ENCODE measurements around the gene P3H2. TPM values are rescaled to one million over a fixed set of nuclear protein-coding genes. Genes with fewer than 3 reads are reported as not detected.

The P3H2 gene
- total RNA-seq, 1 donor from 2014 or later = not detected

DNA sequence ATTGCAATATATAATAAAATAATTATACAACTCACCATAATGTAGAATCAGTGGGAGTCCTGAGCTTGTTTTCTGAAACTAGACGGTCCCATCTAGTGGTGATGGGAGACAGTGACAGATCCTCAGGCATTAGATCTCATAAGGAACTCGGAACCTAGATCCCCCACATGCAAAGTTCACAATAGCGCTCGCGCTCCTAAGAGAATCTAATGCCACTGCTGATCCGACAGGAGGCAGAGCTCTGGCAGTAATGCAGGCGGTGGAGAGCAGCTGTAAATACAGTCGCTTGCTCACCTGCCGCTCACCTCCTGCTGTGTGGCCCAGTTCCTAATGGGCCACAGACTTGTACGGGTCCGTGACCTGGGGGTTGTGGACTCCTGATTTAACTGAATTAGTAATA lies 87.8 kb downstream of the P3H2 start:
- DNase-seq (ENCODE audit: low spot score) = no peak
- Mint-ChIP-seq H3K27me3 (ENCODE audit: low read depth) (peaks cover 14% of the 10 kb centered on the region), H3K36me3 (ENCODE audit: low read depth) (no peaks in the 10 kb centered on the region), H3K4me1 (ENCODE audit: low read depth) (no peaks in the 10 kb centered on the region), H3K4me3 (ENCODE audit: low read depth) (no peak overlapping the region), H3K9me3 (no peaks in the 10 kb centered on the region), H3K27ac (no peak overlapping the region)
- intact Hi-C loops (cut with micrococcal nuclease) = no loop called here

DNA sequence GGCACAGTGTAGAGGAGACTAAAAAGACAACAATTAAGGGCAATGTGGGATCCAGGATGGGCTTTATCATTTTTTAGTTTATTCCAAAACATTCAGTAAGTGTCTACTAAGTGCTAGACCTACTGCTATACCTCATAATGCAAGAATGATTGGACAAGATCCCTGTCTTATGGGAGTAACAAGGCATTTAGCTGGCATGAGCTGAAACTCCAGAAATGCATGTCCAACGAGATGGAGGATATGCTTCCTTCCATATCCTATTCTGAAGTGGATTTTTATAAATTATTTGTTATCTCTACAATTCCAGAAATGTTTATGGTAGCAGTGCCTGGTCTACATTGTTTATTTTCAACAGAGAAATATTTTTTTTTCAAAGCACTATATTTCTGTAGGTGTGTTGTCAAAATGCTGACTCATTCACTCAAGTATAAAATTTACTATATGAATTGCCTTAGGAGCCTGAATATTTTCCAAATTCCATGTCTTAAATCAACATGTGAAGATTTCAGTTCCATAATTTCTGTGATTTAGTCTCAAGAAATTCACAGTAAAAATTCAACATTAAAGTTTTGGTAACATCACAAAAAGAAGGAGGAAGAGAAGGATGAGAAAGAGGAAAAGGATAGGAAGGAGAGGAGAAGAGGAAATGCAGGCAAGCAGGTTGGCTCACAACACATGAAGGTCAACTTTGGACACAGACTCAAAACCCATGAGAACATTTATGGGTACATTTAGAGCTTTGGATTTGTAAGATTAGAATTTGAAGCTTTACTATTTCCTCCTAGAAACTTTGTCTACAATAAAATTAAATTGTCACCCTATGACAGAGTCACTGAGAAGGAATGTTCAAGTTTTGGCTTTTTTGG lies 88.6 kb downstream of the P3H2 start:
- Mint-ChIP-seq H3K36me3 (ENCODE audit: low read depth) (no peaks in the 10 kb centered on the region), H3K4me3 (ENCODE audit: low read depth) (no peak overlapping the region), H3K27ac (no peak overlapping the region), H3K9me3 (no peaks in the 10 kb centered on the region), H3K27me3 (ENCODE audit: low read depth) (peaks cover 11% of the 10 kb centered on the region), H3K4me1 (ENCODE audit: low read depth) (no peaks in the 10 kb centered on the region)
- no peak for DNase-seq (ENCODE audit: low spot score)
- intact Hi-C loops (cut with micrococcal nuclease) = no loop called here

DNA sequence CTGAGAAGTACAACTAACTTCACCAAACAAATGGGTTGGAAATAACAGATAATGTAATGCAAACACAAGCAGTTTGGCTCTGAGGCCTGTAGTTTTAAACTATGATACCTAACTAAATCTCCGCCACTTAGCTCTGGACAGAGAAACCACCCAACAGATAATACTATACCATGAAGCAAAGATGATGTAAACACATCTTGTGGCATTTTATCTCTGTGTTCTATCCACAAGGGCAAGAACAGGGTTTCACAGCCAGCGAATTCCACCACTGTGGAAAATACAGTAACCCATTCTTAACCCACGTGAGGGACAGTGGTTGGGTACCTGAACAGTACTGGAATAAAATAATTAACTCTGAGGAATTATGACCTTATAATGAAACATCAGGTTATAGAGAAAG lies 93.6 kb downstream of the P3H2 start:
- no peaks in the 10 kb centered on the region for H3K9me3 Mint-ChIP-seq
- no peak overlapping the region for H3K27ac Mint-ChIP-seq
- H3K36me3 Mint-ChIP-seq (ENCODE audit: low read depth) = no peaks in the 10 kb centered on the region
- H3K4me3 Mint-ChIP-seq (ENCODE audit: low read depth) = no peak overlapping the region
- intact Hi-C loops (cut with micrococcal nuclease) = no loop called here
- H3K4me1 Mint-ChIP-seq (ENCODE audit: low read depth) = no peaks in the 10 kb centered on the region
- no peak for DNase-seq (ENCODE audit: low spot score)
- H3K27me3 Mint-ChIP-seq (ENCODE audit: low read depth) = peaks cover 8% of the 10 kb centered on the region

GRCh38 chr3:190026154-190026553 lies 94.5 kb downstream of the P3H2 start:
- no peaks in the 10 kb centered on the region for H3K36me3 Mint-ChIP-seq (ENCODE audit: low read depth)
- no peak for DNase-seq (ENCODE audit: low spot score)
- H3K4me1 Mint-ChIP-seq (ENCODE audit: low read depth) = no peaks in the 10 kb centered on the region
- intact Hi-C loops (cut with micrococcal nuclease) = no loop called here
- H3K27me3 Mint-ChIP-seq (ENCODE audit: low read depth) = peaks cover 11% of the 10 kb centered on the region
- H3K27ac Mint-ChIP-seq = no peak overlapping the region
- H3K4me3 Mint-ChIP-seq (ENCODE audit: low read depth) = no peak overlapping the region
- H3K9me3 Mint-ChIP-seq = no peaks in the 10 kb centered on the region

DNA sequence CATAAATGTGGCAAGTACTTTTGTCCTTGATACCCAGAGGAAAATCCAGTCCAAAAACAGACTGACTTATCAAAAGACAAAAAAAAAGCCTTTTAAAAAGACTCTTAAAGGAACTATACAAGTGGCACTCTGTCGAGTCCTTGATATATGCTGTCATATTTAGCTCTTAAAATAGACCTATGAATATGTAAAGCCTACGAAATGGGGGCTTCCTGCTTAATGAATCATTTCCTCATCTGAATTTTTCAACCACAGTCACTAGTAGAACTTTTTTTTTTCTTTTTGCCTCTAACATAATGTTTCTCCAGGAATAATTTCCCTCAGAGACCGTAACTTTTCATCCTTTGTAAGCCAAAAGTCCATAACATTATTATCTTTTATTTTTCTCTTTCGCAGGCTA lies 95.8 kb downstream of the P3H2 start:
- Mint-ChIP-seq H3K27ac (no peak overlapping the region), H3K27me3 (ENCODE audit: low read depth) (peaks cover 11% of the 10 kb centered on the region), H3K4me1 (ENCODE audit: low read depth) (no peaks in the 10 kb centered on the region), H3K9me3 (no peaks in the 10 kb centered on the region), H3K4me3 (ENCODE audit: low read depth) (no peak overlapping the region), H3K36me3 (ENCODE audit: low read depth) (no peaks in the 10 kb centered on the region)
- intact Hi-C loops (cut with micrococcal nuclease) = no loop called here
- DNase-seq (ENCODE audit: low spot score) = no peak

DNA sequence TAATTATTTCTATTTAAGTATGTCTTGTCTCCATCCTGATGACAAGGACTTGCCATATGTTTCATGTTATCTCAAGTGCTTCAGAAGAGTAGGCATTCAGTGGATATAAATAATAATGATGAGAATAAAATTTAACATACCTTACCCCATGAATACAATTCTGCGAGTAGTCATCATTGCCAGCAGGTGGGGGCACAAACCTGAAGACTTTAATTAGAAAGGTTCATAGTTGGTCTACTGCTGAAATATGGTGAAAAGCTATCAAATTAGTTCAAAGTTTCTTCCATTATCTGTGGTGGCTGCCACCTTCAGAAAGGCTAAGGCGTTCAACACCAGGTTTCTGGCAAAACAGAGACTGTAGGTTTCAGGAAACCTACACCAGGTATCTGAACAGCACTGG lies 100.9 kb downstream of the P3H2 start:
- intact Hi-C loops (cut with micrococcal nuclease) = no loop called here
- Mint-ChIP-seq H3K9me3 (no peaks in the 10 kb centered on the region), H3K27me3 (ENCODE audit: low read depth) (peaks cover 23% of the 10 kb centered on the region), H3K4me1 (ENCODE audit: low read depth) (no peaks in the 10 kb centered on the region), H3K27ac (no peak overlapping the region), H3K36me3 (ENCODE audit: low read depth) (no peaks in the 10 kb centered on the region), H3K4me3 (ENCODE audit: low read depth) (no peak overlapping the region)
- no peak for DNase-seq (ENCODE audit: low spot score)

DNA sequence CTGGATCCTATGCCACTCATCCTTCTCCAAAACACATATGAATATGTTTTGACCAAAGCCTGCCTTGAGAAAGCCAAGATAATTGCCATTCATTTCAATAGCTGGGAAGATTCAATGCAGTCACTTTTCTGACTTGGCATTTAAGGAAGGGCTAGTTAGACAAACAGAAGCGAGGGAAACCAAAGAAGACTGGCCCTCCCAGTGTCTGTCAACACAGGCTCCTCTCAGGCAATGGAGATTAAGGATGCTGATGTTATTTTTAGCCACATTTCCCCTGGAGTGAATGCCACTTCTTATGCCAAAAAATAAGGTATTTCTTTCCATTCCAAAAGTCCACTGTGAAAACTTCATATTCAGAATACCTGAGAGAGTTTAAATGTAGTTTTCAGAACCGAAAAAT lies 101.7 kb downstream of the P3H2 start:
- intact Hi-C loops (cut with micrococcal nuclease) = no loop called here
- no peak for DNase-seq (ENCODE audit: low spot score)
- no peak overlapping the region for H3K27ac Mint-ChIP-seq
- no peaks in the 10 kb centered on the region for H3K36me3 Mint-ChIP-seq (ENCODE audit: low read depth)
- no peaks in the 10 kb centered on the region for H3K4me1 Mint-ChIP-seq (ENCODE audit: low read depth)
- H3K9me3 Mint-ChIP-seq = no peaks in the 10 kb centered on the region
- peaks cover 28% of the 10 kb centered on the region for H3K27me3 Mint-ChIP-seq (ENCODE audit: low read depth)
- no peak overlapping the region for H3K4me3 Mint-ChIP-seq (ENCODE audit: low read depth)

DNA sequence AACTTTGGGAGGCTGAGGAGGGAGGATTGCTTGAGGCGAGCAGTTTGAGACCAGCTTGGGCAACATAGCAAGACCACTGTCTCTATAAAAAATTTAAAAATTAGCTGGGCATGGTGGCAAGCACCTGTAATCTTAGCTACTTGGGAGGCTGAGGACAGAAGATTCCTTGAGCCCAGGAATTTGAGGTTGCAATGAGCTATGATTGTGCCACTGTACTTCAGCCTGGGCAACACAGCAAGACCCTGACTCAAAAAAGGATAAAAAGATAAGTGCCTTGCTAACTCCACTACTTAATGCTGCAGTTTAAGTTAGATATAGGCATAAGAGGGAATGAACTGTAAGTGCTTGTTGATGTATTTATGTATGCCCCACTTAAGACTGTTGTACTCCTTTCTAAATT lies 102.2 kb downstream of the P3H2 start:
- Mint-ChIP-seq H3K36me3 (ENCODE audit: low read depth) (no peaks in the 10 kb centered on the region), H3K4me3 (ENCODE audit: low read depth) (no peak overlapping the region), H3K27ac (no peak overlapping the region), H3K4me1 (ENCODE audit: low read depth) (no peaks in the 10 kb centered on the region), H3K9me3 (no peaks in the 10 kb centered on the region), H3K27me3 (ENCODE audit: low read depth) (peaks cover 32% of the 10 kb centered on the region)
- intact Hi-C loops (cut with micrococcal nuclease) = no loop called here
- no peak for DNase-seq (ENCODE audit: low spot score)

GRCh38 chr3:190017521-190018288 lies 103.0 kb downstream of the P3H2 start:
- Mint-ChIP-seq H3K4me1 (ENCODE audit: low read depth) (no peaks in the 10 kb centered on the region), H3K36me3 (ENCODE audit: low read depth) (no peaks in the 10 kb centered on the region), H3K27ac (no peak overlapping the region), H3K27me3 (ENCODE audit: low read depth) (peaks cover 30% of the 10 kb centered on the region), H3K9me3 (no peaks in the 10 kb centered on the region), H3K4me3 (ENCODE audit: low read depth) (no peak overlapping the region)
- intact Hi-C loops (cut with micrococcal nuclease) = no loop called here
- no peak for DNase-seq (ENCODE audit: low spot score)

- Mint-ChIP-seq H3K27me3 (ENCODE audit: low read depth) (peaks cover 34% of the 10 kb centered on the region), H3K27ac (no peak overlapping the region), H3K36me3 (ENCODE audit: low read depth) (no peaks in the 10 kb centered on the region), H3K9me3 (no peaks in the 10 kb centered on the region), H3K4me3 (ENCODE audit: low read depth) (no peak overlapping the region), H3K4me1 (ENCODE audit: low read depth) (no peaks in the 10 kb centered on the region)
- intact Hi-C loops (cut with micrococcal nuclease) = no loop called here
- DNase-seq (ENCODE audit: low spot score) = no peak
These were observed 103.7 kb downstream of the P3H2 start for GRCh38 chr3:190016966-190017365.

GRCh38 chr3:190014940-190015339 lies 105.8 kb downstream of the P3H2 start:
- Mint-ChIP-seq H3K27me3 (ENCODE audit: low read depth) (peaks cover 31% of the 10 kb centered on the region), H3K4me3 (ENCODE audit: low read depth) (no peak overlapping the region), H3K9me3 (no peaks in the 10 kb centered on the region), H3K36me3 (ENCODE audit: low read depth) (no peaks in the 10 kb centered on the region), H3K4me1 (ENCODE audit: low read depth) (no peaks in the 10 kb centered on the region), H3K27ac (no peak overlapping the region)
- intact Hi-C loops (cut with micrococcal nuclease) = no loop called here
- DNase-seq (ENCODE audit: low spot score) = no peak

- H3K27ac Mint-ChIP-seq = no peak overlapping the region
- no peaks in the 10 kb centered on the region for H3K9me3 Mint-ChIP-seq
- no peak overlapping the region for H3K4me3 Mint-ChIP-seq (ENCODE audit: low read depth)
- no peak for DNase-seq (ENCODE audit: low spot score)
- no peaks in the 10 kb centered on the region for H3K4me1 Mint-ChIP-seq (ENCODE audit: low read depth)
- peaks cover 31% of the 10 kb centered on the region for H3K27me3 Mint-ChIP-seq (ENCODE audit: low read depth)
- H3K36me3 Mint-ChIP-seq (ENCODE audit: low read depth) = no peaks in the 10 kb centered on the region
- intact Hi-C loops (cut with micrococcal nuclease) = no loop called here
These were observed 106.5 kb downstream of the P3H2 start for GRCh38 chr3:190013943-190014924.

Data from activated T-helper 2 cell treated with anti-CD3 and anti-CD28 coated beads, Interferon-gamma antibody, Interleukin-2, Interleukin-4, amounts not matched to agents 10 μg/mL and 5 μg/mL and 100 μg/mL, durations not matched to agents 14 hours and 24 hours and 36 hours (primary cell).